Middle frontal gyrus (tissue), 1 donor: ENCODE data around the gene PTPRH.
"Not testable (repeated sequence)": the region's sequence is repeated elsewhere in the genome, so short reads cannot be mapped to it uniquely, and the experiment has no call there.

Experiments used
- DNase-seq: peaks from one replicate; pipeline ENCODE4 v3.0.0-alpha.2; 2015; ENCODE audit warnings: low spot score; ENCODE audit errors: extremely low spot score

Gene PTPRH

DNA sequence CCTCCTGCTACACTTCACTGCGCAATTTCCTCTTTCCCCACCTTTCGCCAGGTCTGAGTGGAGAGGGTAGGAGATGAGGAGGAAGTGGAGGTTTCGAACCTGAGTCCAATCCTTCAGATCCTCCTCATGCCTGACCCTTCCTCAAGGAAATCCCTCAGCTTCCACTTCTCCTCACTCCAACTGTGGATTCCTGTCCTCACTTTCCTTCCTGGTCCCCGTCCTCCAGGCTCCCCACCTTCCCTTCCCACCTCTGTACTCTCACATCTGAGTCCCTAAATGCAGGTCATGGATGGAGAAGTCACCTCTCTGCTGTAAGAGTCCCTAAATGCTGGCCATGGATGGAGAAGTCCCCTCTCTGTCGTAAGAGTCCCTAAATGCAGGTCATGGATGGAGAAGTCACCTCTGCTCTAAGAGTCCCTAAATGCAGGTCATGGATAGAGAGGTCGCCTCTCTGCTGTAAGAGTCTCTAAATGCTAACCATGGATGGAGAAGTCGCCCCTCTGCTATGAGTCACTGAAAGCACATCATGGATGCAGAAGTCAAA, 16.2 kb upstream of the PTPRH start:
- no peak for DNase-seq

- not testable (repeated sequence) for DNase-seq
These were observed 15.5 kb upstream of the PTPRH start for GRCh38 chr19:55224679-55225414.

DNA sequence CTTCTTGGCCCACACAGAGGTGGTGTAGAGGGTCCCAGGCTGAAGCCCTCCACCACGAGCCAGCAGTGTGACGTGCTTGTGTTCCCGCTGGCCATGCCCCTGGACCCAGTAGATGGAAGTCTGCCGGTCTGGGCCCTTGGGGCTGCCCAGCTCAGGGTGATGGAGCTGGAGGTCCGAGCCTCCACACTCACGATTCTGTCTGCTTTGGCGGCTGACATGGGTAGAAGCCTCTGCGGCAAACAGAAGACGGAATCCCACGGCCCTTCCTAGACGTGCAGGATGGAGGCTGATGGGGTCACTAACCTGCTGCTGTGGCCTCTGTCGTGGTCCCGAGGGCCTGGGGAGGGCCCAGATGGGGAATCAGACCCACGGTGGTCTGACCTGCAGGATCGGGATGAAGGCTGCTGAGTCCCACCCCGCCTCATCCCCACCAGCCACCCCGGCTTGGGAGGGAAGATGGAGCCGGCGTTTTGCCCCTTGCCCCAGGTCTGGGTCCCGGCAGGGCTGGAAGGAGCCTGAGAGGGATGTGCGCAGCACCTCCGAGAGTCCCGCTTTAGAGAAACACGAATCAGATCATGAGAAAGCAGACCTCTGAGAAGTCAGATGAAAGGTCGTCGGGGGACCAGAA, 14.9 kb upstream of the PTPRH start:
- DNase-seq: no peak

DNA sequence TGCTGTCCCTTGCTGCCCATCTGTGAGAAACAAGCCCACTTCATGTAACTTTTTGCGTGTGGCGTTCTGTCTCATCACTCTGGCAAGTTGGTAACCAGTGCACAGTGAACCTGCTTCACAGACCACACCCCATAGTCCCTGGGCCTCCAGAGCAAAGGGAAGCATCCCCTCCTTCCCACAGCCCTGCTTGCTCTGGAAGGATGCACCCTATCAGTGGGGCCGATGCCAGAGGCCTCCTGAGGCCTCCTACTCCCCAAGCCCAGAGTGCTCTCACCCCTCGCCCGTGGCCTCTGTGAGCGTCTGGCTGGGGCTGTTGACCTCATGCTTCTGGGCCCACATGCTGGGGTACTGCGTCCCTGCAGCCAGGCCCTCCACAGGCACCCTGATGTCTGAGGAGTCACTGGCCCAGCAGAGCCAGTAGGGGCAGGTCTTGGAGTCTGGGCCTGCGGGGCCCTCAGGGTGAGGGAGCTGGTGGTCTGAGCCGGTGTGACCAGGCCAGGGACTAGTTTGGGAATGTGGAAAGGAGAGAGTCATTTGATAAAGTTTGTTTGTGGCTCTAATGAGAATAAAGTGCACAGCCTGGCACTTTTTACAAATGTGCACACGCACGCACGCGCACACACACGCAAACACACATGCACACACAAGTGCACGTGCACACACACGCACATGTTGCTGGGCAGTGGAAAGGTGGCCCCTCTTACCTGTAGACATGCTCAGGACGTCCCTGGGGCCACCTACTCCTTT, 14.2 kb upstream of the PTPRH start:
- no peak for DNase-seq

DNA sequence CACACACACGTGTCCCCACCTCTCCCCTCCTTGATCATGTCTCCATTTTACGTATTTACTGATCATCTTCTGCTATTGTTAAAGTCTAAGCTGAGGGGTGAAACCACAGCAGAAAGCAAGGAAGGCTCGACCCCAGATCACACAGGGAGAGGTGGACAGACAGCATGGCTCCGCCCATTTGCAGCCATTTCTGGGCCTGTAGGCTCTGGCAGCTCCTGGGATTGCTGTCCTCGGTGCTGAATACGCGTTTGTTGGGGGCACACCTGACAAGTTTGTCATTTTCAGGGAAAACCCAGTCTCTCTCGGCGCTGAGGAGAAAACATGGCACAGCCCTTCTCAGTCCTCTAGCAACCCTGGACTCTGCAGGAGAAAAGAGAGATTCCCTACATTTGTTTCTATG, 11.2 kb upstream of the PTPRH start:
- no peak for DNase-seq

DNA sequence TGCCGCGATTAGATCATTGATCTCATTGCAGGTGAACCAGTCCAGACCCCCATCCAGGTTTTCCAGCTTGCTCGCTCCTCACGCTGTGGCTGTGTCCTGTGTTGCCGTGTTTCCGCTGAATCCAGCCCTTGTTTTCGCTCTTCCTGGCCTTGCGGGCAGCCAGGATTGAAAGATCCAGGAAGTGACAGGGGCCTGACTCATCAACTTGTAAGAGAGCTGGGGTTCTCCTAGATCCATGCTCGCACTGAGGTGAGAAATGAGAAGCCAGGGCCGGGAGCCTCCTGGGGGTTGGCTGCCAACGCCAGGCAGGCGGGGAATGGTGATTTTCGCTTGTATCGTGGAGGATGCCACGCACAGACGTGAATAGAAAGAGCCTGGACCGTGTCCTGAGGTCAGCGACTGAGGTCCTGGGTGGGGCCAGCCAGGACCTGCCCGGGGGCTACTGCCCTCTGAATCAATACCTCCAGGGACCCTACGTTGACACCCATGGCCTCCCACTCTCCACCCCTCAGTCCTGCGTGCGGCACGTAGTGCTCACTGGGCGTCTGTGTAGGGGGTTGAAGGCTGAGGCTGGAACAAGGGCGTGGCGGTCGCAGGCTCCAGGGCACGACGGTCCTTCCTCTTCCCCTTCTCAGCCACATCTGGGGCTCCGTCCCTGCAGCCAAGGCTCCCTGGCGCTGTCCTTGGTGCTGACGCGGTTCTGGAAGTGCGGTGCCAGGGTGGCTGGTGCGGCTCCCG, 7.3 kb upstream of the PTPRH start:
- DNase-seq: peak; percentile 85

- DNase-seq: no peak
These were observed 4.2 kb upstream of the PTPRH start for GRCh38 chr19:55213547-55213946.

DNA sequence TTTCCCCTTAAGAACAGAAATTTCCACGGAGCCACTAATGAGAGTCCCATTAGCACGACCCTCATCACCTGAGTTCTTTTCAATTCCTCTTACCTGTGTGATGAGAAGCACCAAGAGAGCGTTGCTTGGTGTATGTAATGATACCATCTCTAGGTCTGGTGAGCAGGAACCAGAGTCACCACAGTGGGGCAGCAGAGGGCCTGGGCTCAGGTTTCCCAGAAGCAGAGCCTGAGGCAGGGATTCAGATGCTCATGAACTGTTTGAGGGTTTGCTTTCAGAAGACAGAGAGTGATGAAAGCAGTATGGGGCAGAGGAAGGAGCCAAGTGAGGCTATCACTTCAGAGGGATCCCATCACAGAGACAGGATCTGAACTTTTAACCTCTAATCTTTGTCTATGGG, 3.1 kb upstream of the PTPRH start:
- DNase-seq: no peak

DNA sequence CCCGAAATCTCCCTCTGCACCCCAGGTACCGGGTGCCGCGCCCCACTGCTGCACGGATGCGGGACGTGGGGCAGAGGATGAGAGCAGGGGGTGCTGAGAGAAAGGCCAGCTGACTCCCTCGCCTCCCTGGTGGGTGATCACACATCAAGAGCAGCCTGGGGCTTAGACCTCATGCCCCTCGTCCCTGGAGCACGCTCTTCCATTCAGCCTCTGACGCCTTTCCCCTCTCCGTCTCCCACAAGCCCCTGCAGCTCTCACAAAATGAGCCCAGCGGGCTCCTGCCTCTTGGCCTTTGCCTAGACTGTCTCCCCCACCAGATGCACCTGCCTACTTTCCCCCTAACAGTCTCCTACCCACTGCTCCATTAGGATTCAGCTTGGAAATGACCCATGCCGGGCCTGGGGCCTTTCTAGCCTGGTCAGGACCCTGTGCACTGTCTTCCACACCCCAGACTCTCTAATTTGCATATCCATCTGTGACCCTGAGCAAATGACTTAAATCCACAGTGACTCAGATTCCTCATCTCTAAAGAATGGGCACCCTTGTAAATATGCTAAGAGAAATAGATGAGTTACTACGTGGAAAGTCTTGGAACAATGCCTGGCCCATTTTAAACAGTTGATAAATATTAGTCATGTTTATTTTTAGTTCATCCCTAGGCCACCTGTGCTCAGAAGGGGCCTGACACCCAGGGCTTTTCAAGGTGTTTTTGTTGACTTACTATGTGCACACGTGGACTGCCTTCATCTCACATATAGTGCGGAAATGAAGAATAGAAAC, 582 bp upstream of the PTPRH start:
- no peak for DNase-seq

DNA sequence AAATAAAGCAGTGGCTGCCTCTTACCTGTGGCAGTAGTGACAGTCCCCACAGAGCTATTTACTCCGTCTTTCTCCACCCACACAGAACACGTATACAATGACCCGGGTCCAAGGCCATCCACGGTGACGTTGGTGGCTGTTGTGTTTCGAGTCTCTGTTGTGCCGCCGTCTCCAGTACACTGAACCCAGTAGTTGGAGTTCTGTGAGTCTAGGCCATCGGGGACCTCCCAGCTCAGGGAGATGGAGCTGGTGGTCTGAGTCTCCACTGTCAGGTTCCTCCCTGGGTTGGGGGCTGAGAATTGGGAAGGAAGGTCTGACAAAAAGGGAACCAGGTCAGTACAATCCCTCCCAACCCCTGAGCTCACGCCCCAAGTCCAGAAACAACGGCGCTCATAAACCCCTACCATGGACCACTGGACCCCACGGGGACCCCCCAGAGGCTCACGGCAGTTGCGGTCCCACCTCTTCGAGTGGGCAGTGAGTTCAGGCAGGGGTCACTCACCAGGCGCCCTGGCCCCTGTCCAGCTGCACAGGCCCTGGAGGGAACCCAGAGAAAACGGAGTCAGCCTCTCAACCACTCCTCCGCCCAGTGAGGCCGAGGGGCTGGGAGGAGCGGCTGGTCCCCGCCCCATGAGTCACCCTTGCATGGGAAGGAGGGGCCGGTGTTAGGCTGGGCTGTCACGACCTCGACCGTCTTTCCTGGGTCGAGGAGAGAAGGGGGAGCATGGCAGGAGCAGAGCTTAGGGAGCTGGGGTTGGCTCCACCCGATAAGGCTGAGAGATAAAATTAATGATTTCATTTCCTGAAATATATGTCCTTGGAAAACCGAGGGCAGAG, 2.4 kb downstream of the PTPRH start:
- no peak for DNase-seq

DNA sequence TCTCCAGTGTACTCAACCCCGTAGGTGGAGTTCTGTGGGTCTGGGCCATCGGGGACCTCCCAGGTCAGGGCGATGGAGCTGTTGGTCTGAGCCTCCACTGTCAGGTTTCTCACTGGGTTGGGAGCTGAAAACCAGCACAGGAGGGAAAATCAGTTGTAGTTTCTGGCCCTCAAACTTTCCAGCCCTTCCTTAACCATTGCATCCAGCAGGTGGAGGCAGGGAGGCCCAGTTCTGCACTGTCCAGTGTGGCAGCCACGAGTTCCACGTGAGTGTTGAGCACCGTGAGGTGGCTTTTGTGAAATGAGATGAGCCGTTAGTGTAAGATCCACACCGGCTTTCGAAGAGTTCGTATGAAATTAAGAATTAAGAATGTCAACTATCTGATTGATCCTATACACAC, 7.1 kb downstream of the PTPRH start:
- not testable (repeated sequence) for DNase-seq

DNA sequence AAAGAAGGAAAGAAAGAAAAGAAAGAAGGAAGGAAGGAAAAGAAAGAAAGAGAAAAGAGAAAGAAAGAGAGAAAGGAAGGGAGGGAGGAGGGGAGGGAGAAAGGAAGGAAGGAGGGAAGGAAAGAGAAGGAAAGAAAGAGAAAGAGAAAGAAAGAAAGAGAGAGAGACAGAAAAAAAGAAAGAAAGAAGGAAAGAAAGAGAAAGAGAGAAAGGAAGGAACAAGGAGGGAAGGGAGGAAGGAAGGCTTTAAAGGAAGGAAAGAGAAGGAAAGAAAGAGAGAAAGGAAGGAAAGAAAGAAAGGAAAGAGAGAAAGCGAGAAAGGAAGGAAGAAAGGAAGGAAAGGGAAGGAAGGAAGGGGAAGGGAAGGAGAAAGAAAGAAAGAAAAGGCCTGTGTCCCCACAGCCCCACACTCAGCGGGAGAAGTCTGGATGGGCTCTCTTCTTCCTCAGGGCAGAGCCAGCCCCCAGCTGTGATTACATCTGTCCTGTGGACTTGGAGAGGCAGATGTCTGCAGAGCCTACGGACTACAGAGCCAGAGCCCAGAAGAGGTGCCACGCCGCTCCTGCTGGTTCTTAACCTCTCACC, 9.6 kb downstream of the PTPRH start:
- DNase-seq: no peak

- DNase-seq: no peak
These were observed 10.7 kb downstream of the PTPRH start for GRCh38 chr19:55198651-55199050.

GRCh38 chr19:55197528-55197927, 11.8 kb downstream of the PTPRH start:
- DNase-seq: no peak

DNA sequence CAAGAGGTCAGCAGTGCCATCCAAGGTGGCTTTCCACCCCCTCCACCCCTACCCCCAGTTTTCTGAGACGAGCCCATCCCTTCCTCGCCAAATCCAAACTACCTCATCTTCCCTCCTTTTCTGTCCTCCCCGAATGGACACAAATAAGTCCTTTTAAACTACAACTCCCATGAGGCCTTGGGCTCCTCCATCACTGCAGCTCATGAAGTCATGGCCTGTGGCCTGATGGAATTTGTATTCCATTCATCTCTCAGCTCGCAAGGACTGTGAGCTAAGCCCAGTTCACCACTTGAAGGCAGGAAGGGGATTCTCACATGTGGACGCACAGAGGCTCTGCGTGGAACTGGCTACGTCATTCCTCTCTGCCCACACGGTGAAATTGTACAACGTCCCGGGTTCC, 12.5 kb downstream of the PTPRH start:
- DNase-seq: no peak

GRCh38 chr19:55193481-55193880, 15.8 kb downstream of the PTPRH start:
- DNase-seq: peak; percentile 67

DNA sequence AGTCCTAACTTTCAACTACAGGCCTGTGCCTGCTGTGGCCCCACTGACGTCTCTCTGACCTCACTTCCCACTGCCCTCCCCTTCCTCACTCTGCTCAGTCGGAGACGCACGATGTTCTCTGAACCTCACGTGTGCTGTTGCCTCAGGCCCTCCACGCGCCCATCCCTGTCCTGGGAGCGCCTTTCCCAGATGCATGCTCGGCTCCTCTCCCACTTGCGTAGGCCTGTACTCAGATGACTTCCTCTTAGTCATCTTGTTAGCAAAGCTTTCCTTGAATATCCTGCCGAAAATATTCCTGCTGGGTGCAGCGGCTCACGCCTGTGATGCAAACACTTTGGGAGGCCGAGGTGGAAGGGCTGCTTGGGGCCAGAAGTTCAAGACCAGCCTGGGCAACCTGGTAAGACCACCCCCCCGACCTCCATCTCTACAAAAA, 19.9 kb downstream of the PTPRH start:
- DNase-seq: peak; percentile 56

DNA sequence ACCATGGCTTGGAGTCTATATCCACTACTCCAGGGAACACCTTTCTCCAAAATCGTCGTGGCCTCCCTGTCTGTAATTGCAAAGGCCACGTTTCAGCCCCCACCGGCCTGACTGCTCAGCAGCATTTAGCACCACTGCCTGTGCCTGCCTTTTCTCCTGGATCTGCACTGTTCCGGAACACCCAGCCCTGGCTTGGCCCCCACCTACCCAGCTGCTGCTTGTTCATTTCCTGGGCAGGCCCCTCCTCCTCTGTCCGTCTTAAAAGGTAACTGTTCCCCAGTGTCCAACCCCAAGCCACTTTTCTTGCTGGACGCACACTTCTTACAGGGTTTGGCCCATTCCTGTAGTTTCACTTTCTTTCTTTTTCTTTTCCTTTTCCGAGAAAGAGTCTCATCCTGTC, 20.7 kb downstream of the PTPRH start:
- DNase-seq: no peak

GRCh38 chr19:55186080-55186479, 23.2 kb downstream of the PTPRH start:
- DNase-seq: no peak
